KOPT-K1 (cell line): ENCODE measurements around the gene SLC16A13.

ENCODE experiments used
- H3K27ac ChIP-seq: fragments of 200-600 bp; sonication (generic); 2 replicates; pipeline ENCODE4 v1.5.1; 2016; ENCODE audit warnings: antibody characterized with exemption, mild to moderate bottlenecking, low read depth, low read length; ENCODE audit not compliant: poor library complexity, severe bottlenecking
- H3K36me3 ChIP-seq: fragments of 200-600 bp; sonication (generic); 2 replicates; pipeline ENCODE4 v1.5.1; 2017; ENCODE audit warnings: antibody characterized with exemption, mild to moderate bottlenecking, low read length, moderate library complexity; ENCODE audit not compliant: insufficient read depth
- H3K9me3 ChIP-seq: fragments of 200-600 bp; sonication (generic); 2 replicates; pipeline ENCODE4 v1.5.1; 2017; ENCODE audit warnings: antibody characterized with exemption, low read length, mild to moderate bottlenecking; ENCODE audit not compliant: insufficient read depth, poor library complexity, severe bottlenecking

Gene SLC16A13

GRCh38 chr17:7058831-7059447 lies 23.1 kb downstream of the SLC16A13 start:
- no peaks in the 10 kb centered on the region for H3K36me3 ChIP-seq
- H3K9me3 ChIP-seq: no peaks in the 10 kb centered on the region
- H3K27ac ChIP-seq: no peak overlapping the region

GRCh38 chr17:7060165-7060891 lies 24.5 kb downstream of the SLC16A13 start:
- H3K27ac ChIP-seq: no peak overlapping the region
- H3K36me3 ChIP-seq: no peaks in the 10 kb centered on the region
- no peaks in the 10 kb centered on the region for H3K9me3 ChIP-seq

GRCh38 chr17:7063518-7064094 lies 27.8 kb downstream of the SLC16A13 start:
- H3K36me3 ChIP-seq: no peaks in the 10 kb centered on the region

GRCh38 chr17:7064261-7064660 lies 28.4 kb downstream of the SLC16A13 start:
- H3K9me3 ChIP-seq: peaks cover 14% of the 10 kb centered on the region
- H3K36me3 ChIP-seq: no peaks in the 10 kb centered on the region
- no peak overlapping the region for H3K27ac ChIP-seq

More at GRCh38 chr17:7063518-7064094, 27.8 kb downstream of the SLC16A13 start:
- peaks cover 9% of the 10 kb centered on the region for H3K9me3 ChIP-seq
- no peak overlapping the region for H3K27ac ChIP-seq

GRCh38 chr17:7067198-7067597 lies 31.4 kb downstream of the SLC16A13 start:
- Histone ChIP-seq H3K9me3 (peaks cover 14% of the 10 kb centered on the region), H3K36me3 (no peaks in the 10 kb centered on the region), H3K27ac (no peak overlapping the region)

GRCh38 chr17:7068268-7068667 lies 32.5 kb downstream of the SLC16A13 start:
- H3K9me3 ChIP-seq: peaks cover 14% of the 10 kb centered on the region

GRCh38 chr17:7070712-7071111 lies 34.9 kb downstream of the SLC16A13 start:
- no peak overlapping the region for H3K27ac ChIP-seq
- H3K36me3 ChIP-seq: no peaks in the 10 kb centered on the region
- H3K9me3 ChIP-seq: peaks cover 14% of the 10 kb centered on the region

More at GRCh38 chr17:7068268-7068667, 32.5 kb downstream of the SLC16A13 start:
- Histone ChIP-seq H3K36me3 (no peaks in the 10 kb centered on the region), H3K27ac (no peak overlapping the region)

GRCh38 chr17:7072406-7072805 lies 36.6 kb downstream of the SLC16A13 start:
- Histone ChIP-seq H3K9me3 (peaks cover 14% of the 10 kb centered on the region), H3K27ac (no peak overlapping the region)

GRCh38 chr17:7074931-7075330 lies 39.1 kb downstream of the SLC16A13 start:
- Histone ChIP-seq H3K27ac (no peak overlapping the region), H3K36me3 (no peaks in the 10 kb centered on the region), H3K9me3 (no peaks in the 10 kb centered on the region)

More at GRCh38 chr17:7072406-7072805, 36.6 kb downstream of the SLC16A13 start:
- no peaks in the 10 kb centered on the region for H3K36me3 ChIP-seq

GRCh38 chr17:7077911-7078546 lies 42.2 kb downstream of the SLC16A13 start:
- Histone ChIP-seq H3K9me3 (no peaks in the 10 kb centered on the region), H3K27ac (no peak overlapping the region), H3K36me3 (no peaks in the 10 kb centered on the region)

- Histone ChIP-seq H3K27ac (no peak overlapping the region), H3K36me3 (no peaks in the 10 kb centered on the region), H3K9me3 (no peaks in the 10 kb centered on the region)
Measured at GRCh38 chr17:7078711-7079110, 42.9 kb downstream of the SLC16A13 start.

GRCh38 chr17:7079581-7080455 lies 44.0 kb downstream of the SLC16A13 start, which contains the start of gene CLEC10A:
Gene CLEC10A, minus strand, starts transcription at chr17:7080251. Its CDS starts 1,439 bp downstream, at chr17:7078812.
- Histone ChIP-seq H3K9me3 (no peaks in the 10 kb centered on the region), H3K36me3 (no peaks in the 10 kb centered on the region), H3K27ac (no peak within 1 kb of the TSS)

- H3K9me3 ChIP-seq: no peaks in the 10 kb centered on the region
- no peak overlapping the region for H3K27ac ChIP-seq
- no peaks in the 10 kb centered on the region for H3K36me3 ChIP-seq
Measured at GRCh38 chr17:7080456-7081041, 44.7 kb downstream of the SLC16A13 start.
